NCI-H2171 (cell line): ENCODE measurements around the gene RAB33A.
"Not testable (repeated sequence)": the region's sequence is repeated elsewhere in the genome, so short reads cannot be mapped to it uniquely, and the experiment has no call there.

ENCODE experiments used
- DNase-seq: peaks from one replicate; lab custom pipeline; 2025; lab: John Stamatoyannopoulos, UW

The RAB33A gene

DNA sequence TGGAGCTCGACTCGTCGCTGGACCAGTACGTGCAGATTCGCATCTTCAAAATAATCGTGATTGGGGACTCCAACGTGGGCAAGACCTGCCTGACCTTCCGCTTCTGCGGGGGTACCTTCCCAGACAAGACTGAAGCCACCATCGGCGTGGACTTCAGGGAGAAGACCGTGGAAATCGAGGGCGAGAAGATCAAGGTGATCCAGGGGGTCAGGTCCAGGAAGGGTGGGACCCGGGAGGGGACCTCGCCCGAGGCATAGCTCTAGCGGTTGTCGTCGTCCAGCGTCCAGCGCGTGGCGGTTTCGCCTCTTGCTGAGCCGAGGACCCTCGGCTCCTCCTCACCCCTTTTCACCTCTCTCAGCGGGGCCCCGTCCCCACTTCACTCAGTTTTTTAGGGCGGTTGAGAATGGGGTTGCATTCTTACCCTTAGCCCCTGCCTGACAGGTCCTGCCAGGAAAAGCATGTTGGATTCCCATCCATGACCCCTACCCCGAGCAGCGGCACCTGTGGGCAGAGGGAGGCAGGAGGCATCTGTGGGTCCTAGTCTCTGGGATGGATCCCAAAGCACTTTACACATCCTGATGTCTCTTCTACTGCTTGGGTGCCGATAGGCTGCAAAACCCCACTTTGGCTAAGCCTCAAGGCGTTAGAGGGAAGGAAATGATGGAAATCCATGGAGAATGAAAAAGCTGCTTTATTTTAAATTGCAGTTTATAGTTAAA is 524 bp downstream of the RAB33A start:
- no peak for DNase-seq

DNA sequence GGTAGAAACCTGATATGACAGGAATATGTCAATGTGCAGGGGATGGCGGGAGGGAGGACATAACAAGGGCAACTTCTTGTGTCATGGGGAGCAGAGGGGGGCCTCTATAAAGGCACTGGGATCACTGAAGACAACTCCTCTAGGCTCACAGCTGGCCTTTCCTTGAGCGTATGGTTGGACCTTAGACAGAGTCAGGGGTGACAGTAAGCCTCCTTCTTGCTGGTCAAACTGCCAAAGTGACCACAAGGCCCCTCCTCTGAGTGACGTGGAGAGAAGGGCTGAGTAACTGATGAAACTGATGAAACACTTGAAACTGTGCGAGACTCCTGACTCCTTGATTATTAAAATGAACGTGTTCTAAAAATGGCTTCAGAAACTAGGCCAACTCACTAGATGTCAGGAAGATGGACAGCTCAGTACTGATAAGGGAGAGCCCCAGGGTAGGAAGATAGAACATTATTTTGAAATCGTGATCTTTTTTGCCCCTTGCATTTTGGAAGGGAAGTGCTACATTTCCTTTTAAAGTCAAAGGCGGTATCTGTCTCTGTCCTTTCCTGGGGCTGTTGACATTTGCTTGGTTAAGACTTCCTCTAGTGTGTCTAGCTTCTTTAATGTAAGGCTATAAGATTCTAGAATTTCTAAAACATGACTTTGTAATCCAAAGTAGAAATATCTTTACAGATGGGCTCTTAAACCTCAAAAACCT is 1.6 kb downstream of the RAB33A start:
- DNase-seq, result no peak

DNA sequence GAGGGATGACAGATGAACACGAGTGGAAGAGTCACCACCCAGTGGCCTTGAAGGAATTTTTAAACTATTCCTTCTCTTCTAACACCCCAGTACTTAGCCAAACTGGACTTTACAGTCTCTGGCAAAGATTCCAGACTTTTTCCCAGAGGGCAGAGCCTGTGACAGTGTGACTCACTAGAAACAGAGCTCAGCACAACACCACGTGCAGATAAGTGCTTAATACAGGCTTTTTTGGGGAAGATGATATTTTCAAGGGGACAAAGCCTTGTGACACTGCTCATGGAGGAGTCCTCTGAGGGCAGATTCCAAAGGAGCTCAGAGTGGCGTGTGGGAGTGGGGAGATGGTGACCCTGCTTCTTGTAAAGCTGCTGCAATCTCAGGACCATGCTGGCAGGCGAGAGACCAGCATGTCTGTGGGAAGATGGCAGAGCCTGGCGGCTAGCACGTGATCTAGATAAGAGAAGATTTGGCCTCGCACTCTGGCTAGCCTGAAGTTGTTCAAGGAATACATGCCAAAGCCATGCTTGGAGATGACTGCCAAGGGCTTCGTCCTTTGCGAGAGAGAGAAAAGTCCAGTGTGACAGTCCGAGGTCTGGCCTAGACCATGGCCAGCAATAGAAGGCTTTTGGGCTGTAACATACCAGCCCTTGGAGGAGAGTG is 2.4 kb downstream of the RAB33A start:
- no peak for DNase-seq

DNA sequence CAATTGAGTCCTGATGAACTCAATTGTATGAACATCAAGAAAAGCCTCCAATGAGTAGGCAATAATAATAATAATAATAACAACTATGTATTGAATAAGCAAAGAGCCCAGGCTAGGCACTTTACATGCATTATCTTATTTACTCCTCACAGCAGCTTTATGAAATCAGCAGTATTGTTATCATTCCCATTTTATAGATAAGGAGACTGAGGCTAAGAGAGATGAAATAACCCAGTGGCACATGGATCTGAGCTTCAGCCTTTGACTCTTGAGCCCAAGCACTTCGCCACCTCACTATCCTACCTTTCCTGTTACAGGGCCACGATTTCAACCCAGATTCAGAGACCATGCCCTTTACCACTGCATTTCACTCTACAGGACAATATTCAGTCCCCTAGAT is 3.2 kb downstream of the RAB33A start:
- no peak for DNase-seq

DNA sequence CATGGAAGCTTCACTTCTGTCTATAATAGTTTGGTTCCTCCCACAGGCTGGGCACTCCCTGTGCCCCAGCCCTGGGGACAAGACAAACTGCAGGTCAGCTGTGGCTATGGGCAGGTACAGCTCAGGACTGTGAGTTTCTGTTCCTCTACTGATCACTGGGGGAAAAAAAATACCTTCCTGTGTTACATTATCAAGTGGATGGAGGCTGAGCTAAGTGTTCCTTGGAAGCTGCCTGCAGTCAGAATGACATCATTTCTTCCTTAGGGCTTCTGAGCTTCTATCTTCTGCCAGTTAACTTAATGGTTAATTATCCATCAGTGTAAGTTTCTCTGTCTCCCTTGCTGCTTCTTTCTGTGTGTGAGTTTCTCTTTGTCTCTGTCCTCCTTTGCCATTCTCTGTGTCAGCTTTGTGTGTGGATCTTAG is 4.6 kb downstream of the RAB33A start:
- no peak for DNase-seq

DNA sequence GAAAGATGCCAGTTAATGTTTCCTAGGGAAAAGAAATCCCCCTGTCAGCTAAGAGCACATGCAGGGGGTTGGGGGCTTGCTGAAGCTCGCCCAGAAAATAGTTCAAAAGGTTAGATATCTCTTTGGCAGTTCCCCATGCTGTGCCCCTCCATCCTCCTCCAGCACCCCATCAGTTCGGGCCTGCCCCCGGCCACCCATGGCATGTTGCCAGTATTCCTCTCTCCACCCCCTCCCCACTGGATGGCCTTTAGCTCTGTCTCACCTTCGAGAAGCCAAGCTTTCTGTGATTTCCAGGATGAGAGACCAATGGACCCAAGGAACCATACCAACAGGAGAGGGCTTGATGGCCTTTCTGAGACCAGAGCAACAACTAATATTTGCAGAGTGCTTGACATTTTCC is 5.2 kb downstream of the RAB33A start:
- no peak for DNase-seq

DNA sequence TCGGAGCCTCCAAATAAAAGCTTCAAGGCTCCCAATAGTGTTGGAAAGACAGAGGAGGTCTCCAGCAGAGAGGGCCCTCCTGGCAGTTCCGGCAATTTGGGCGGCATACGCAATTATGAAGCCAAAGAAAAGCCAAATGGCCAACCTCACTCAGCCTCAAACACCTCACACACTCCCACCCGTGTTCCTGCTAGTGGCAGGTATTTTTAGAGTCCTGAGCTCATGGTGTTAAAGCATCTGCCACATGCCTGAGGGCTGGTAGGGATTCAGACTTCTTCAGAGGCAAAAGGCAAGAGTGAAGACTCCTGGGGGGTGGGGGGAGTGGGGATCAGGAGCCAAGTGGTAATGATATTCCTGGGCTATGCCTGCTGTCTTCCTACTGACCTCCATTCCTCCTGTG is 7.4 kb downstream of the RAB33A start:
- no peak for DNase-seq

DNA sequence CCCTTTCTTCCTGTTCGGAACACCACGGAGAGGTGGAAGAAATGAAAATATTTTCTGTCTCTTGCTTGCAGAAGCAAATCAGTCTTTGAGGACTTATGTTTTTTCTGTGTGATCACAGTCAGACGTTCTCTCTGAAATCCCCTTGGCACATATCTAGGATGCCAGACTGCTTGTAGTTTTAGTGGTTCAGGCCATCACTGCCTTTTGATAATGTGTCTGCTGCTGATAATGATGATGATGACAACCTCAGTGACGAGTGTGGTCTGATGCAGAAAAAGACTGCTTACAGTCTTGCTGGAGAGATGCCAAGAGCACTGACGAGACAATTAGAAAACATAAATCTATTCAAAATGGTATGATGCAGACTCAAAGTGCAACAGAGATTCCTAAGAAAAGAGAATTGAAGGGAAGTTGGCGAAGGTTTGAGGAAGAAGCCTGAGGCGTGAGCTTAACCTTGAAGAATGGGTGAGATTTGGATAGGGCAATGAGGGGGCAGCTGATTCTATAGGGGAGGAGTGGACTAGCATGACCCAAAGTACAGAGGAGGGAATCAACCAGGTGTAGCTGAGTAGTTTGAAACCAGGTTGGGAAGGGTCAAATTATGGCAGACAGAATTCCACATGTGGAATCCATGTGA is 7.9 kb downstream of the RAB33A start:
- no peak for DNase-seq

DNA sequence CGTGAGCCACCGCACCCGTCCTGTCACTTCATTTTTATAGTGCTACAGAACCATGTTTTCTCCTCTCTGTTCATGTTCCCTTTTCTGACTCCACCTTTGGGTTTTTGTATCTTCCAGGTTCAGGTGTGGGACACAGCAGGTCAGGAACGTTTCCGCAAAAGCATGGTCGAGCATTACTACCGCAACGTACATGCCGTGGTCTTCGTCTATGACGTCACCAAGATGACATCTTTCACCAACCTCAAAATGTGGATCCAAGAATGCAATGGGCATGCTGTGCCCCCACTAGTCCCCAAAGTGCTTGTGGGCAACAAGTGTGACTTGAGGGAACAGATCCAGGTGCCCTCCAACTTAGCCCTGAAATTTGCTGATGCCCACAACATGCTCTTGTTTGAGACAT is 12.4 kb downstream of the RAB33A start:
- no peak for DNase-seq

DNA sequence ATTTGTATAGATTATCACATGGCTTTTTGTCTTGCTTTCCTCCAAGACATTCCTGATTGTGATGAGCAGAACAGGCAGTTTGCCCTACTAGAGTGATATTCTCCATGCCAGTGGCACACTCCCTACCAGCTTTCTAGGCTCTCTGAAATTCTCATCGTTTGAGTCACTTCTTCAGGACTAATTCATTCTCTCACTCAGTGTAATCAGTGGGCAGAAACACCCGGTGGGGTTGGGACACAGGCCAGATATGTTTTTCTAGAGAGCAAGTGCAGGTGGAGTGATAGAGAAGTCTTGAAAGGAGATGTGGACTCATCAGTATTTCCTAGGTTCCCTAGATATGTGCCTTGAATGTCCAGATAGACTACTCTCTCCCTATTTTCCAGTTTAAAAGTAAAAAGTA is 13.1 kb downstream of the RAB33A start:
- DNase-seq, result no peak

DNA sequence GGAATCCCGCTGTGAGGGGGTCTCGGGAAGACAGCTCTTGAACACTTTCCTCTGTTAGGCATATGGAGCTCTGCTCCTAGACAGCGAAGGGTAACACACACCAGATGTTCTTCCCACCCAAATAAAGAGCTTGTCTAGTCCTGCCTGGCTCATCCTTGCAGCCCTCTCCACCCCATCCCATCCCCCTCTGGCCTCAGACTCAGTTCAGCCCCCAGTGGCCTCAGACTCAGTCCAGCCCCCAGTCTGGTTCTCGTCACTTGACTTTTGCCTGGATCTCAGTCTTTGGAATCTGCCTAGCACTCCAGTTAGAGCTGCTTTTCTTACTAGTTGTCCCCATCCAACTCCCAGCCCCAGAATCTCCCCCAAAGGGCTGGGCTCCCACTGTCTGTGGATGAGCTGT is 14.9 kb downstream of the RAB33A start:
- peak; percentile 7 for DNase-seq

DNA sequence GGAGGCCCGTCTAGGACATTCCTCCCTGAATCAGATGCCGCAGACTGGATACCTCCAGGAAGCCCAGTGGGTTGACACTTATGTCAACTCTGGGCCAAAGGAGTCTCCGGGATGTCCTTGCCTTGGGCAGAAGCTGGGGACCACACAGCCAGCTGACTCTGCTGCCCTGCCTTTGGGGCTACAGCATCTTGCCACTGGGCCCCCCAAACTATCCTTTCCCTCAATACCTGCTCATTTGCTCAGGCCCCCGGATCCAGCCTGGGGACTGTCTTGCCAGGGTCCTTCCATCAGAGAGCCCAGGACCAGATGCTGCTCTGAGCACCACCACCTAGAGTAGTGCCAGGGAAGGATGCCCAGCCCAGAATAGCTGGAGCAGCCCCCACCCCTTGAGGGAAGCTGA is 19.0 kb downstream of the RAB33A start:
- no peak for DNase-seq

DNA sequence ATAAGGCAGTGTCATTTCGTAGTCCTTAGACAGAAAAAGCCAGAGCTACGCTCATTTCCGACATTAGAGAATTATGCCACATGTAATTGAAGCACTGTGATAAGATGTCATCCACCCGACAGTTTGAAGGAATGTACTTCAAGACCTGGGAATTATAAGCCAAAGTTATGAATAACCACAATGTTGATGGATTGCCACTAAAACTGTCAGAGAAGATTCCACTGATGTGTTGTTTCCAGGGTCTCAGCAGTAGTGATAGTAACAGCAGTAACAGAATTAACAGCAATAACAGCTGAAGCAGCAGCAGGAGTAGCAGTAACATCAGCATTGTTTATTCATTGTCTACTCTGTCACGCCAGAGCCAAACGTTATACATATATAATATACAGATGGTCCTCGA is 24.7 kb downstream of the RAB33A start:
- DNase-seq, result no peak

DNA sequence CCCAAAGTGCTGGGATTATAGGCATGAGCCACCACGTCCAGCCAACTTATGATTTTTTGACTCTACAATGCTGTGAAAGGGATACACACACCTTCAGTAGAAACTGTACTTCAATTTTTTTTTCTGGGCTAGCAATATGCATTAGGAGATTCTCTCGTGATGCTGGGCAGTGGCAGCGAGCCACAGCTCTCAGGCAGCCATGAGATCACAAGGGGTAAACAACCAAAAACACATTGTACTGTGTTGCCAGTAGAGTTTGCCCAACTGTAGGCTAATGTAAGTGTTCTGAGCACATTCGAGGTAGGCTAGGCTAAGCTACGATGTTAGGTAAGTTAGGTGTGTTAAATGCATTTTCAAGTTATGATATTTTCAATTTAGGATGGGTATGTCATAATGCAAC is 25.7 kb downstream of the RAB33A start:
- DNase-seq, result no peak

DNA sequence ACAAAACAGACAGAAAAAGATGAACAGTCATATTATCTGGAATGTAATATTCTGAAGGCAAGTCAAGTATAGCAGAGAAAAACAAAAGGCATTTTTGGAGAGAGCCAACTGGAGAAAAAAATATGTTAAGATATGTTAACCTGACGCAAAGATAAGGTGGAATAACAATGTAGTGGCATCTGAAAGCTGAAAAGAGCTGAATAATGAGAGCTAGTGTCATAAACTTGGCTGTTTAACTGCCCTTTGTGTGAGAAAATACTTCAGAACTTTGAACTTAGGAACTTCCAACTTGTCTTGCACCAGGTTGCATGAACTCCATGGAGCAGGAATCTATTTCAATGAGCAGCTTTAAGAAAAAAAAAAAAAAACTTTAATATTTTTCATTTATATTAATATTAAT is 32.9 kb downstream of the RAB33A start:
- DNase-seq, result no peak

DNA sequence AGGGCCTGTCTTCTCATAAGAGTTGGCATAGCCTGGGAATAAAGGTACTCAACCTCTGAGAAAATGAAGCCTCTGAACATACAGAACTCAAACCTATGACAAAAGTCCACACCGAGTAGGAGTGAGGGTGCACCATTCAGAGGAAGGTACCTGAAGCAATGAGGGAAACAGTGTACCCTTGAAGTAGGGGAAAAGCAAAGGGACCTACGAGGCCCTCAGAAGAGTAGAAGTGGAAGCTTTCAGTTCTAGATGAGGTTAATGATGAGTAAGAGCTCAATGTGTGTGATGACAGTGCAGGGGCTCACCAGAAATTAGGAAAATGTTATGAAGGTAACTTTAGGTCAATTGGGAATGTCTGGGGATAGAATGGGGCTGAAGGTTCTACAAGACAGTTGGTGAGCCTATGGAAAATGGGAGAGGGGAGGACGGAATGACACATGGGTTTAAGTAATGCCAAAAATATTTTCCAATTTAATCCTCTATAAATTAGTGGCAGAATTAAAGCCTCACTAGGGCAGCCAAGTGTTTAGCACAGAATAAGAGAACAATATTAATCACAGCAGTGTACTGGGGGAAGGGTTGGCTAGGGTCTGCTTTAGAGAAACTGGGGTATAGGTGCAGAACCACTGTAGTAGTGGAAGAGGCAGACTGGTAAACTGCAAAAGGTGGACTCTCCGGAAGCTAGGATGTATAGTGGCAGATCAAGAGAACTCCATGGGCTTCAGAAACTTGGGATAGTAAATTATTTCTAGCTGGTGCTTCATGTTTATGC is 39.8 kb downstream of the RAB33A start:
- no peak for DNase-seq

DNA sequence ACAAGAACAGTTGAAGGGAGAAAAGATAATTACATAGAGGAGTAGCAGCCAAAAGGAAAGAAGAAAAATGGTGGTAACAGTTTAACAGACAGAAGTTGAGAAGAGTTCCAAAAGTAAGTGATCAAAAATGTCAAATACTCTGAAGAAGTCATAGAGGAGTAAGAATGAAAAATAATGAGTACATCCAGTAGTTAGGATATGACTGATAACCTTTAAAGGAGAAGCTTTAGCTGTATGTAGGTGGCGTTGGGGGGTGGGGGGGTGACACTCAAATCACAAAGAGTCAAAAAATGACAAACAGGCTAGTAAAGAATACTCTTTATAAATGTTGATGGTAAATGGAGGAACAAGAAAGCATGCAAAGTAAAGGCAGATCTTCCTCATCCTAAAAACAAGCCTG is 40.6 kb downstream of the RAB33A start:
- no peak for DNase-seq

DNA sequence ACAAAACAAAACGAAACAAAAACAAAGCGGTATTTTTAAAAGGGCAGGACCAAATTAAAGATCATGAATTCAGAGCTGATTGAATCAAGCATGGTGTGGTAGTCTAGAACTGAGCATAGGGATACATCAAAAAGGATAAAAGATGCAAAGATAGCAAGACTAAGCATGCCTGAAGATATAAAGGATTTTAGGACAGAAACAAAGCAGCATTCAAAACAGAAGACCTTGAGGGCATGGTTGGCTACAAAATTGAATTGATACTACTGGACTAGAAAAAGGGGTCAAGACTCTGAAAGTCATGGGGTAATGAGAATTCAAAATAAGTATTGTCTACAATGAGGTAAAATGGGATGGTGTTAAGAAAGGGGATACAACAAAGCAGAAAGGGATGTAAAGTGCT is 41.6 kb downstream of the RAB33A start:
- no peak for DNase-seq

DNA sequence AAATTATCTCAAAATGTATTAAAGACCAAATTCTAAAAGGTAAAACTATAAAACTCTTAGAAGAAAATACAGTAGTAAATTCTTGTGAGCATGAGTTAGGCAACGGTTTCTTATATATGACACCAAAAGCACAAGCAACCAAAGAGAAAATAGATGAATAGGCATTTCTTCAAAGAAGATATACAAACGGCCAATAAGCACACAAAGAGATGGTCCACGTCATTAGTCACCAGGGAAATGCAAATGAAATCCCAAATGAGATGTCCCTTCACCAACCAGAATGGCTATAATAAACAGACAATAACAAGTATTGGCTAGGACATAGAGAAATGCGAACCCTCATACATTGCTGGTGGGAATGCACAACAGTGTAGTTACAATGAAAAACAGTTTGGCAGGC is 44.6 kb downstream of the RAB33A start:
- DNase-seq, result no peak

DNA sequence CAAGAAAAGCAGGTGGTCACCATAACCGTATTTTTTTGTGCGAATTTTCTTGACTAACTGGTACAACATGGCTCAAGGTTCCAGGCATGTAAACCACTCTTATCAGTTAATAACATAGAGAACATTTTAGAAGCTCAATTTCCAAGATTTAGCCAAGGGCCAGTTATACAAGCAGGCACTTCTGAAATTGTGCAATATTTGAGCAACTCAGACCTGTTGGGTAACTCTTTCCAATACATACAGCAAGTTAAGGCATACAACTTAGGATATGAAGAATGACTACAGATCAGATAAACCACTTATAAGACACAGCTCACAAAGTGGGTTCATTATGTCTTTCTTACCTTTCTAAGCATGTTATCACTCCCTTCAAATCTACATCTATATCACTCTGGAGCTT is 53.0 kb downstream of the RAB33A start:
- DNase-seq, result no peak

DNA sequence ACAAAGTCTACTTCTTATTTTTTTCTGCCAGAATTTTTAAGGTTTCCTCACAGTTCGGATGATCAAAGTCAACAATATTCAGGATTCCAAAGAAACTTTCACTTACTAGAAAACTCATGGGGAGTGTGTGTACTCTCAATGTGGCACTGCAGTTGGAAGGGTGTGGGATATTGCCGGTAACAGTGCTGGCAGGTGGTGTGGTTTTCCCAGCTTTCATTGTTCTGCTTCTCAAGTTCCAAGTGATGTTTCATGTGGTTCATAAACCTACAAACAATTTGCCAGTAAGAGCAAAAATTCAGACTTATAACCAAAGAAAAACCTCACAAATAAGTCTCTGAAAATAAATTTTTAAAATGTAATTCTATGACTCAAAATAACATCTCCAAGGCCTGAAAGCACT is 57.1 kb downstream of the RAB33A start:
- no peak for DNase-seq

DNA sequence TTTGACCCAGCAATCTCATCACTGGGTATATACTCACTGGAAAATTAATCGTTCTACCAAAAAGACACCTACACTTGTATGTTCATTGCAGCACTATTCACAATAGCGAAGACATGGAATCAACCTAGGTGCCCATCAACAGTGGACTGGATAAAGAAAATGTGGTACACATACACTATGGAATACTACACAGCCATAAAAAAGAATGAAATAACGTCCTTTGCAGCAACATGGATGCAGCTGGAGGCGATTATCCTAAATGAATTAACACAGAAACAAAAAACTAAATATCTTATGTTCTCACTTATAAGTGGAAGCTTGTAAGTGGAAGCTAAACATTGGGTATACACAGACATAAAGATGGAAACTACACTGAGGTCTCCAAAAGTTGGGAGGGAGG is 59.4 kb downstream of the RAB33A start:
- not testable (repeated sequence) for DNase-seq
